ENCODE data around the gene MEDAG. TPM values are rescaled to one million over a fixed set of nuclear protein-coding genes. Genes with fewer than 3 reads are reported as not detected.

The MEDAG gene
- total RNA-seq, 6 experiments from 2014 or later: 0.24 to 0.44 (median 0.30) TPM; not detected in 3

DNA sequence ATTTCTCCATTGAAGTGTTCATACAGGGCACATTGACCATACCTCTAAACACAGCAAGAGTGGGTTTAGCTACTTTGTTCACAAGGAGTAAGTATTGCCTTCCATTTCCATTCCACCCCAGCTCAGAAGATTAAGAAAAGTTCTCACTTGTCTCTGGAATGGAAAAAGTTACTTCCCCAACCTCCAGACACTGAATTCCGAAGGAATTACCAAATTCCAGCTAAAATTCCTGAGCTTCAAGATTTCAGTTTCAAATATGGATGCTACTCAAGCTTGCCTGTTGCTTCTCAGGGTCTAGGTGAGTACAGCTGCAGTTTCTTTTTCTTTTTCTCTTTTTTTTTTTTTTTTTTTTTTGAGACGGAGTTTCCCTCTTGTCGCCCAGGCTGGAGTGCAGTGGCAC is 60.0 kb downstream of the MEDAG start:
- no peaks in the 10 kb centered on the region for H3K36me3 ChIP-seq
- no peaks in the 10 kb centered on the region for H3K27me3 ChIP-seq
- no peak overlapping the region for H3K27ac ChIP-seq
- H3K4me3 ChIP-seq: no peak overlapping the region
- ATAC-seq: no peak
- H3K4me1 ChIP-seq: no peaks in the 10 kb centered on the region
- 58% methylated on average over 3 of the region's 3 CpGs for WGBS (ENCODE audit: insufficient coverage, low coverage, low lambda C conversion rate, missing lambda C conversion rate)
- H3K9me3 ChIP-seq: no peaks in the 10 kb centered on the region
- intact Hi-C loops (cut with DNase I): no loop called here
- no peak for DNase-seq
- TF ChIP-seq POLR2A (IDR thresholded peaks at IDR 0.05): no peak
- TF ChIP-seq CTCF (IDR thresholded peaks at IDR 0.05): no peak

- intact Hi-C loops (cut with DNase I): no loop called here
- no peak for ATAC-seq
- Histone ChIP-seq H3K27ac (no peak overlapping the region), H3K27me3 (no peaks in the 10 kb centered on the region), H3K4me3 (no peak overlapping the region), H3K36me3 (no peaks in the 10 kb centered on the region), H3K9me3 (no peaks in the 10 kb centered on the region), H3K4me1 (no peaks in the 10 kb centered on the region)
- no peak for TF ChIP-seq POLR2A (IDR thresholded peaks at IDR 0.05)
- TF ChIP-seq CTCF (IDR thresholded peaks at IDR 0.05): no peak
- 12% methylated on average over 2 of the region's 2 CpGs for WGBS (ENCODE audit: insufficient coverage, low coverage, low lambda C conversion rate, missing lambda C conversion rate)
- DNase-seq: no peak
Measured at GRCh38 chr13:30968846-30969245, 62.8 kb downstream of the MEDAG start.

- TF ChIP-seq POLR2A (IDR thresholded peaks at IDR 0.05) (no peak), CTCF (IDR thresholded peaks at IDR 0.05) (no peak)
- DNase-seq: no peak
- no peak overlapping the region for H3K4me3 ChIP-seq
- no peak overlapping the region for H3K27ac ChIP-seq
- H3K27me3 ChIP-seq: no peaks in the 10 kb centered on the region
- H3K36me3 ChIP-seq: no peaks in the 10 kb centered on the region
- intact Hi-C loops (cut with DNase I): no loop called here
- H3K4me1 ChIP-seq: no peaks in the 10 kb centered on the region
- 55% methylated on average over 2 of the region's 2 CpGs for WGBS (ENCODE audit: insufficient coverage, low coverage, low lambda C conversion rate, missing lambda C conversion rate)
- no peaks in the 10 kb centered on the region for H3K9me3 ChIP-seq
- no peak for ATAC-seq
Measured at GRCh38 chr13:30971575-30971974, 65.5 kb downstream of the MEDAG start.

DNA sequence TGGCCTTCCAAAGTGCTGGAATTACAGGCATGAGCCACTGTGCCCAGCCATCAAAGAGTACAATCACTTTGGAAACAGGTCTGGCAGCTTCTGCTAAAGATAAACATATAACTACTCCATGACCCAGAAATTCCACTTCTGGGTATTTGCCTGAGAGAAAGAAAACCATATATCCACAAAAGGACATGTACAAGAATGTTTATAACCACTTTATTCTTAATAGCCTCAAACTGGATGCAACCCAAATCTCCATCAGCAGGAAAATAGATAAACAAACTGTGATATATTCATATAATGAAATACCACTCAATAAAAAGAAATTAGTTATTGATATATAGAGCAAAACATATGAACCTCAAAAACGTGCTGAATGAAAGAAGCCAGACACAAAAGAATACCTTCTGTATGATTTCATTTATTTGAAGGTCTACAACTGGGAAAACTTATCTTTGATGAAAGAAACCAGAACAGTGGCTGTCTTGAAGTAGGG is 66.9 kb downstream of the MEDAG start:
- no peak for ATAC-seq
- no peak for DNase-seq
- Histone ChIP-seq H3K9me3 (no peaks in the 10 kb centered on the region), H3K27ac (no peak overlapping the region), H3K4me1 (no peaks in the 10 kb centered on the region), H3K36me3 (no peaks in the 10 kb centered on the region), H3K4me3 (no peak overlapping the region), H3K27me3 (no peaks in the 10 kb centered on the region)
- intact Hi-C loops (cut with DNase I): no loop called here
- TF ChIP-seq CTCF (IDR thresholded peaks at IDR 0.05): no peak
- no peak for TF ChIP-seq POLR2A (IDR thresholded peaks at IDR 0.05)
- WGBS (ENCODE audit: insufficient coverage, low coverage, low lambda C conversion rate, missing lambda C conversion rate): 0% methylated on average over 1 of the region's 1 CpG

DNA sequence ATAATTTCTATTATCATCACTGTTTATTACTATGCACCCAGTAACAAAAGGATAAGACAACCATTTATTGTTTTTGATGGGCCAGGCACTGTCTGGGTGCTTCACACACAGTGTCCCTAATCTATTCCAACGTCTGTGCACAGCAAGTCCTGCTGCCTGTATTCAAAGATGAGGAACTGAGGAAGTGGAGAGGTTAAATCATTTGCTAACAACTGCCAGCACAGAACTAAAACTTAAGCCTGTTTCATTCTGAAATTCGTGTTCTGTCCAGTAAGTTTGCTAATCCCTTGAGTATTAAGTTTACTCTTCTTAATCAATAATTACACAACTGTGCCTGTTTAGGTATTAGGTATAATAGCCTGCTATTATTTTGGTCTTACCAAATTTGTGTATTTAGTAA is 68.3 kb downstream of the MEDAG start:
- Histone ChIP-seq H3K27me3 (no peaks in the 10 kb centered on the region), H3K4me1 (no peaks in the 10 kb centered on the region), H3K27ac (no peak overlapping the region), H3K36me3 (no peaks in the 10 kb centered on the region), H3K4me3 (no peak overlapping the region), H3K9me3 (no peaks in the 10 kb centered on the region)
- intact Hi-C loops (cut with DNase I): no loop called here
- DNase-seq: no peak
- no peak for ATAC-seq
- TF ChIP-seq CTCF (IDR thresholded peaks at IDR 0.05) (no peak), POLR2A (IDR thresholded peaks at IDR 0.05) (no peak)
- WGBS (ENCODE audit: insufficient coverage, low coverage, low lambda C conversion rate, missing lambda C conversion rate): 23% methylated on average over 2 of the region's 2 CpGs

Measured in right lobe of liver (tissue), 6 donors.